ENCODE measurements around the gene SPACA6.
"Not testable (repeated sequence)": the region's sequence is repeated elsewhere in the genome, so short reads cannot be mapped to it uniquely, and the experiment has no call there.

The SPACA6 gene

GRCh38 chr19:51737924-51738323, 44.8 kb downstream of the SPACA6 start:
- DNase-seq (ENCODE audit: low read depth) = no peak

- DNase-seq (ENCODE audit: low read depth) = not testable (repeated sequence)
These were observed 45.4 kb downstream of the SPACA6 start for GRCh38 chr19:51738523-51738922.

- no peak for DNase-seq (ENCODE audit: low read depth)
These were observed 46.5 kb downstream of the SPACA6 start for GRCh38 chr19:51739466-51740213.

GRCh38 chr19:51740356-51740755, 47.2 kb downstream of the SPACA6 start:
- DNase-seq (ENCODE audit: low read depth) = no peak

GRCh38 chr19:51742789-51743188, 49.7 kb downstream of the SPACA6 start:
- no peak for DNase-seq (ENCODE audit: low read depth)

- DNase-seq (ENCODE audit: low read depth) = no peak
These were observed 50.3 kb downstream of the SPACA6 start for GRCh38 chr19:51743405-51743804.

GRCh38 chr19:51746731-51747130, 53.6 kb downstream of the SPACA6 start:
- no peak for DNase-seq (ENCODE audit: low read depth)

GRCh38 chr19:51749979-51750378, 56.8 kb downstream of the SPACA6 start:
- DNase-seq (ENCODE audit: low read depth) = no peak

GRCh38 chr19:51750400-51751094, 57.4 kb downstream of the SPACA6 start:
- no peak for DNase-seq (ENCODE audit: low read depth)

- DNase-seq (ENCODE audit: low read depth) = no peak
These were observed 58.5 kb downstream of the SPACA6 start, which contains the start of gene FPR1 for GRCh38 chr19:51751655-51752054. Gene FPR1, minus strand, starts transcription at chr19:51751878. Its CDS starts 4,884 bp downstream, at chr19:51746994.

- DNase-seq (ENCODE audit: low read depth) = no peak
These were observed 61.0 kb downstream of the SPACA6 start for GRCh38 chr19:51754109-51754508.

- DNase-seq (ENCODE audit: low read depth) = no peak
These were observed 61.6 kb downstream of the SPACA6 start for GRCh38 chr19:51754770-51755169.
